A673 (cell line): ENCODE data around the gene GRHL3.

Experiments
- CTCF ChIP-seq: fragments of 300-800, 200-600 bp; sonication (generic); conservative IDR thresholded peaks from 2 replicates; pipeline ENCODE4 v1.5.1; 2017; ENCODE audit warnings: low read depth, mild to moderate bottlenecking, antibody characterized with exemption, low read length, moderate library complexity, mixed read lengths
- EZH2 ChIP-seq: fragments of 200-600 bp; sonication (generic); IDR thresholded peaks from 2 replicates; pipeline ENCODE4 v1.6.1; 2017; ENCODE audit warnings: borderline replicate concordance, low read depth, mild to moderate bottlenecking, mixed read lengths, antibody characterized with exemption, low read length; ENCODE audit not compliant: poor library complexity, severe bottlenecking

GRCh38 chr1:24400065-24400464 lies 80.9 kb downstream of the GRHL3 start:
- TF ChIP-seq CTCF: no peak
- TF ChIP-seq EZH2: no peak
